GM21786 (cell line): ENCODE results near the gene DPEP2NB.

Experiments
- ATAC-seq: cut with Tn5 transposase; IDR thresholded peaks from one replicate; pipeline ENCODE4 v1.9.1; 2021; ENCODE audit not compliant: unreplicated experiment

Gene DPEP2NB

GRCh38 chr16:67964477-67965131, 51.1 kb downstream of the DPEP2NB start:
- ATAC-seq: no peak

DNA sequence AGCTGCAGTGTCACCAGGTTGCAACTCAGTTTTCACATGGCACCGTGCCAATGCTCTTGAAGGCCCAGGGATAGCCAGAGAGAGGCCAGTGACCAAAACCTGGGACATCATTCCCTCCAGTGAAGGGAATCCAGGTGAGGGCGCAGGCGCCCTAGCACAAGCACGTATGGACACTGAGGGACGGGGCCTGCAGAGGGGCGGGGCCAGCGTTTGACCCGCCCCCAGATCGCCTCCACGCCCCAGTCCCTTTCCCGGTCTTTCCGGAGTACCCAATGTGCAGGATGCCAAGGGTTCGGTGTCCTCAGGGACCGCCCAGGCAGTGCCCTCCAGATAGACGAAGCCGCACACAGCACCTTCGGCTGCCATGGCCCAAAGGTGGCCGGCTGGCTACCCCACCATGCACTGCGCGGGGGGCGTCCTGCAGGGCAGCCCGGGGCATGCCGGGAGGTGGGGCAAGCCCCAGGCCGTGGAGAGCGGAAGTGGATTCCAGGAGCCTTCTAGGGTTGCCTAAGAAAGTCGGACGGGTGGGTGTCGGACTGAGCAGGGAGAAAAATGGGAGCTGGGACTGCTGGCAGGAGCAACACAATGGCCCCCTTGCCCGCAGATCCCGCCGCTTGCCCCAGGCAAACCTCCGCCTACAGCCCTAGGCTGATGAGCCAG, 51.9 kb downstream of the DPEP2NB start:
- no peak for ATAC-seq
